ENCODE measurements around the gene IQCB1. TPM values are rescaled to one million over a fixed set of nuclear protein-coding genes. Genes with fewer than 3 reads are reported as not detected.
"Not testable (repeated sequence)": the region's sequence is repeated elsewhere in the genome, so short reads cannot be mapped to it uniquely, and the experiment has no call there.

Gene IQCB1
- total RNA-seq, 1 donor, result 22.6 TPM

DNA sequence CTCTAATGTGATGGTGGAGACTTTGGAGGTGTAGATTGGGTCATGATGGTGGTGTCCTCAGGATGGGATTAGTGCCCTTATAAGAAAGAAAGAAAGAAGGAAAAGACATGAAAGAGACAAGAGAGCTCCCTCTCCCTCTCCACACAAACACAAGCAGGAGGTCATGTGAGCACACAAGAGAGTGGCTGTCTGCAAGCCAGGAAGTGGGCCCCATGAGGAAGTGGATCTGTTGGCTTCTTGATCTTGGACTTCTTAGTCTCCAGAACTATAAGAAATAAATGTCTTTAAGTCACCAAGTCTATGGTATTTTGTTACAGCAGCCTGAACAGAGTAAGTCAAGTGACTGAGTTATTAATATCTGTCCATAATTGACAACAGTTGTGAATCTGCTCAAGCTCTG is 17.1 kb downstream of the IQCB1 start:
- no peak for DNase-seq (ENCODE audit: low read depth in 2 of 3, low spot score in 2 of 3)

- no peak for DNase-seq (ENCODE audit: low read depth in 2 of 3, low spot score in 2 of 3)
These were observed 25.6 kb downstream of the IQCB1 start for GRCh38 chr3:121809249-121809648.

GRCh38 chr3:121803771-121804320 is 31.0 kb downstream of the IQCB1 start:
- DNase-seq (ENCODE audit: low read depth in 2 of 3, low spot score in 2 of 3), result no peak

GRCh38 chr3:121800906-121801305 is 34.0 kb downstream of the IQCB1 start:
- no peak for DNase-seq (ENCODE audit: low read depth in 2 of 3, low spot score in 2 of 3)

GRCh38 chr3:121796970-121797369 is 37.9 kb downstream of the IQCB1 start:
- DNase-seq (ENCODE audit: low read depth in 2 of 3, low spot score in 2 of 3), result no peak

DNA sequence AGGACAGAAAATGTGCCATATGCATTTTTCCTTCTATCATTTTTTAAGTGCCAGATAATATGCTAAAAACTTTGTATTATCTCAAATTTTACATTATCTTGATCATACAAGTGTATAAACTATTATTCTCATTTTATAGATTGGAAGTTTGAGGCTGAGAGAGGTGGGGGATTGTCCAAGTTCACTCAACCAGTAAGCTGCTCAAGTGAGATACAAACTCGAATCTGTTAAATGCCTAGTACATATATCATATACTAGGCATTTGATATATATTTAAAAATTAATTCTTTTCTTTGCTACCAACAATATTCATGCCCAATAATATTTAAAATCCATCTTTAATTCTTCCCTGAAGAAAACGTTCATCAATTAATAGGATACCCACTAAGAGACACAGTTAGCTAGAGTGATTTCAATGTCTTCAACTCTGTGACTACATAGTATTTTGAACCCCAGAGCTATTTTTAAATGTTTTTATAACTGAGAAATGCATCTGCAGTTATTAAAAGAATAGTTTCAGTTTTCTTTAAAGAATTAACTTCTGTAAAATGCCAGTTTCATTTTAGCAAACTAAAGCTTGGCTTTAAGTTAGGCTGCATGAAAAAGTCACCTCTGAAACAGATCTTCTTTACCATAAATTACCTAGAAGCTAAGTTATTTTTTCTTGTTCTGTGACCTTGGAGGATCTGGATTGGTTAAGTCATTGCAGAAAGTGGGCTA is 40.4 kb downstream of the IQCB1 start:
- DNase-seq (ENCODE audit: low read depth in 2 of 3, low spot score in 2 of 3), result no peak

DNA sequence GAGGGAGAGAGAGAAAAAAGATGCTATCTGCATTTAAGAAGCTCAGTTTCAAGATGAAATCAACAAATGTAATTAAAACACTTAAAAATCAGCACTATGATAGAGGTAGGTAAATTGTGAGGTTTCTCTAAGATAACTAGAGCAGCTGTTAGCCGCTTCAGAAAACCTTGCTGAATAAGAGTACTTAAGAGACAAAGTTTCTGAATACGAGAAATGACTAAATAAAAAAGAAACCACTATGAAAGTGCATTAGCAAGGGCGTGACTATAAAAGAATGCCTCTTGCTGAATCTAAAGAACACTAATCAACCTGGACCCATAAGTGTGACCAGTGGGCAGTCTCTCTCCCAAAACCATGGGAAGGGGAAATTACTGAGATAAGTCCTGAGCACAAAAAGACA is 41.8 kb downstream of the IQCB1 start:
- no peak for DNase-seq (ENCODE audit: low read depth in 2 of 3, low spot score in 2 of 3)

GRCh38 chr3:121786485-121786884 is 48.4 kb downstream of the IQCB1 start:
- DNase-seq (ENCODE audit: low read depth in 2 of 3, low spot score in 2 of 3), result no peak

DNA sequence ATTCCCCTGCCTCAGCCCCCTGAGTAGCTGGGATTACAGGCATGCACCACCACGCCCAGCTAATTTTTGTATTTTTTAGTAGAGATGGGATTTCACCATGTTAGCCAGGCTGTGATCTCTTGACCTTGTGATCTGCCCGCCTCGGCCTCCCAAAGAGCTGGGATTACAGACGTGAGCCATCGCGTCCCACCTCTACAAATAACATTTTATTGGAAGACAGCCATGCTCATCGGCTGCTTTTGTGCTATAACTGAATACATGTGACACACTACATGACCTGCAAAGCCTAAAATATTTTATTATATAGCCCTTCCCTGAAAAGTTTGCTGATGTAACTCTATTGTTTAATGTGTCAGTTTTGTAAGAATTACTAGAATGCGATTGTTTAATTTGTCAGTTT is 52.1 kb downstream of the IQCB1 start:
- not testable (repeated sequence) for DNase-seq (ENCODE audit: low read depth in 2 of 3, low spot score in 2 of 3)

GRCh38 chr3:121781611-121782010 is 53.2 kb downstream of the IQCB1 start:
- DNase-seq (ENCODE audit: low read depth in 2 of 3, low spot score in 2 of 3), result no peak

DNA sequence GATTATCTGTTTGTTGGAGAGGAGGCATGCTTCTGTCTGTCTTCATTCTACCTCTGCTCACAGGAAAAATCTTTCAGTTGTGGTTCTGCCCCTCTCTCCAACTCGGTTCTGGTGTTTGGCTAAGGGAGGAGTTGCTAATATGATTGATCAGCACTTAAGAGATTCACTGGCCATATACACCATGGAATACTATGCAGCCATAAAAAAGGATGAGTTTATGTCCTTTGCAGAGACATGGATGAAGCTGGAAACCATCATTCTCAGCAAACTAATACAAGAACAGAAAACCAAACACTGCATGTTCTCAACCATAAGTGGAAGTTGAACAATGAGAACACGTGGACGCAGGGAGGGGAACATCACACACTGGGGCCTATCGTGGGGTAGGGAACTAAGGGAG is 59.8 kb downstream of the IQCB1 start:
- DNase-seq (ENCODE audit: low read depth in 2 of 3, low spot score in 2 of 3), result not testable (repeated sequence)

GRCh38 chr3:121769246-121769645 is 65.6 kb downstream of the IQCB1 start:
- no peak for DNase-seq (ENCODE audit: low read depth in 2 of 3, low spot score in 2 of 3)

GRCh38 chr3:121768452-121768851 is 66.4 kb downstream of the IQCB1 start:
- DNase-seq (ENCODE audit: low read depth in 2 of 3, low spot score in 2 of 3), result no peak

- no peak for DNase-seq (ENCODE audit: low read depth in 2 of 3, low spot score in 2 of 3)
These were observed 75.2 kb downstream of the IQCB1 start for GRCh38 chr3:121759541-121760202.

DNA sequence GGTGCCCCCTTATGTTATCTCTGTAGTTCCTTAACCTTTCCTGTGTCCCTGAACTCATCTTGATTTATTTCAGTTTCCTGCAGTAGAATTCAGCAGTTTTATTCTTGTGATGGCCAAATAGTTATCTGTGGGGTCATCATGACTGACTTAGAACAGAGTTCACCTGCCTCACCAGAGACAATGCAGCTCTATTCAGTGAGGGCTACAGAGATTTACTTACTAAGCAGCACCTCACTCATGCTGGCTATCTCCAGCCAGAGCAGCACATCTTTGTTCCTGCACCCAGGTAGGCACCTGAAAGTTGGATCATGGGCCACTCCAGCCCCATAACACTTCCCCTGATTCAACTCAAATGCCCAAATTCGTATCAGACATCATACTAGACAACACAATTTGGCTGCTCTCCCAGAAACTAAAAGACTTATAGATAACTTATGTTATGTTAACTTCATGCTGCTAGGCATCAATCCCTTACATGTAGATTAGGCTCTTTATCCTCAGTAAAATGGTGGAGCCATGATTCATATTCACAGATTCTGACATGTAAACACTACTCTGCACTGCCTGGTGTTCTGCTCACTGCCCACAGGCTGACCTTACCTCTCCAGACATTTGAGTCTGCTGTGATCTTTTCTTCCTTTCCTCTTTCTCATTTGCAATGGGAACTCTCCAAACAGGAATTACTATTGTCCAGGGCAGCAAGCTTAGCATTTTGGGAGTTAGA is 76.0 kb downstream of the IQCB1 start:
- no peak for DNase-seq (ENCODE audit: low read depth in 2 of 3, low spot score in 2 of 3)

DNA sequence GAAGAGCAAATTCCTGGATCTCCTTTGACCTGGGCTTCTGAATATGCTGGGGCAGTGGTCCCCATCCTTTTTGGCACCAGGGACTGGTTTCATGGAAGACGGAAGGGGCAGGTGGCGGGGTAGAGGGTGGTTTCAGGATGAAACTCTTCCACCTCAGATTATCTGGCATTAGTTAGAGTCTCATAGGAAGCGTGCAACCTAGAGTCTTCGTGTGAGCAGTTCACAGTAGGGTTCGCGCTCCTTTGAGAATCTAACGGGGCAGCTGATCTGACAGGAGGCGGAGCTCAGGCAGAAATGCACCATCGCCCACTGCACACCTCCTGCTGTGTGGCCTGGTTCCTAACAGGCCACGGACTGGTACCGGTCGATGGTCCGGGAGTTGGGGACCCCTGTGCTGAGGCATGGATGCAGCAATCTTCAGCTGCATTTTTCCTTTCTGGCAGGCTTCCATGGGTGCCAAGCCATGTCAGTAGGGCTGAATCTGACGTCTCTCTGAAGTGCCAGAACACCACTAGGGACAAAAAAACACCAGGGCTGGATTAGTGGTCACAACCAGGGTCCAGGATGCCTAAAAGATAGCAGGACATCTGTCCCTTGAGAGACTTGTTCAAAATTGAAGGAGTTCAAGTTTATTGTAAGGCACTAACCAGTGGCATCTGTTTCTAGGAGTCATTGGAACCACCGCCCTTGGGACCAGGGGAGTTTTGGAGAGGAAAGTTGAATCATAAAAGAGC is 76.9 kb downstream of the IQCB1 start:
- DNase-seq (ENCODE audit: low read depth in 2 of 3, low spot score in 2 of 3), result no peak

- DNase-seq (ENCODE audit: low read depth in 2 of 3, low spot score in 2 of 3), result no peak
These were observed 77.6 kb downstream of the IQCB1 start for GRCh38 chr3:121757087-121757811.

DNA sequence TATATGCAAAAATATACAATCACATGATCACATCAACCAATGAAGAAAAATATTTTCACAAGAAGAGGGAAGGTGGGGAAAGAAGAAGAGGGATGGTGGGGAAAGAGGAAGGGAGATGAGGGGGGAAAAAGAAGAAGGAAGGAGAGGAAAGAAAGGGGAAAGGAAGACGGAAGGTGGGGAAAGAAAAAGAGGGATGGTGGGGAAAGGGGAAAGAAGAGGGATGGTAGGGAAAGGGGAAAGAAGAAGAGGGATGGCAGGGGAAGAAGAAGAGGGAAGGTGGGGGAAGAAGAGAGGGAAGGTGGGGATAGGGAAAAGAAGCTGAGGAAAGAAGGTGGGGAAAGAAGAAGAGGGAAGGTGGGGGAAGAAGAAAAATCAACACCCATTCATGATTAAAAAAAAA is 82.1 kb downstream of the IQCB1 start:
- no peak for DNase-seq (ENCODE audit: low read depth in 2 of 3, low spot score in 2 of 3)

DNA sequence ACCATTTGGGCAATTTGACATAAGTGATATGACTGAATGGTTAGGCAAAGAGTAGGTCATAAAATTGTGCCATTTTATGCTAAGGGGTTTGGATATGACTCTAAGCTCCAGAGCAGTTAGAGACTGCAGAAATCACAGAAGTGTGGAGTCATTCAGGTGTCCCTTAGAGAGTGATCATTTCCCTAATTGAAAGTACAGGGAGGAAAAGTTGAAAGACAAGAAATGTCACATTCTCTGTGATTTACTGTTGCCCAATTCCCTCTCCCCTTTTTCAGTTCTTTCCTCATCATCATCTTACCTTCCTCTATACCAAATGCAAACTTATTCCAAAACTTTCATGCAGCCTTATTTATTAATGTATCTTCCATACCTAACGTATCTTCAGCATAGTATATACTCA is 82.6 kb downstream of the IQCB1 start:
- no peak for DNase-seq (ENCODE audit: low read depth in 2 of 3, low spot score in 2 of 3)

DNA sequence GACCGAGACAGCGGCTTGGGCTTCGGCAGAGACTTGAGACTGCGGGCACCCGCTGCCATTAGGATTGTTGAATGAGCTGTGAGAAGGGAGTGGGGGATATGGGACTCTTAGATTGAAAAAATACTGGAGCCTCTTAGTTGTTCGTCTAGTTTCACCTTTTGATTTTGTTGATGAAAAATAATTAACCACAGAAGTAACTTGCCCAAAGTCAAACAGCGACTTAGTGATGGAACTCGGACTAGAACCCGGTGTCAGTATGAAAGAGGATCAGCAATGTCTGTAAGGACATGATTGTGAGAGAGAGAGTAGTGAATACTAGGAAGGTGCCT is 84.8 kb downstream of the IQCB1 start:
- DNase-seq (ENCODE audit: low read depth in 2 of 3, low spot score in 2 of 3), result no peak

All from hematopoietic multipotent progenitor cell (in vitro differentiated cells).